Endodermal cell (in vitro differentiated cells): Measurements from ENCODE around the gene DNAAF5. TPM values are rescaled to one million over a fixed set of nuclear protein-coding genes. Genes with fewer than 3 reads are reported as not detected.
A peak's percentile ranks its signal among the peaks of the same experiment; 100 is the strongest.

Experiments used
- DNase-seq: peaks from one replicate; pipeline ENCODE4 v3.0.0-alpha.2; 2017
- H3K27ac ChIP-seq: 2 replicates; pipeline ENCODE4 v1.5.1; 2013; ENCODE audit warnings: mild to moderate bottlenecking, low read depth, low read length, moderate library complexity
- H3K27me3 ChIP-seq: 2 replicates; pipeline ENCODE4 v1.6.1; 2013; ENCODE audit warnings: mild to moderate bottlenecking, low read length, moderate library complexity; ENCODE audit not compliant: insufficient read depth, control insufficient read depth, poor library complexity, severe bottlenecking
- H3K36me3 ChIP-seq: 2 replicates; pipeline ENCODE4 v1.7.0; 2013; ENCODE audit warnings: mild to moderate bottlenecking, low read length, moderate library complexity; ENCODE audit not compliant: control insufficient read depth, insufficient read depth
- H3K4me1 ChIP-seq: one replicate; pipeline ENCODE4 v1.7.0; 2013; ENCODE audit warnings: low read length; ENCODE audit not compliant: control insufficient read depth, insufficient read depth
- H3K4me3 ChIP-seq: 2 replicates; pipeline ENCODE4 v1.5.1; 2013; ENCODE audit warnings: mild to moderate bottlenecking, low read length, moderate library complexity
- H3K9ac ChIP-seq: 2 replicates; pipeline ENCODE4 v1.6.1; 2013; ENCODE audit warnings: mild to moderate bottlenecking, low read length, moderate library complexity; ENCODE audit not compliant: poor library complexity, severe bottlenecking; ENCODE audit errors: extremely low read depth
- H3K9me3 ChIP-seq: 2 replicates; pipeline ENCODE4 v1.6.1; 2013; ENCODE audit warnings: mild to moderate bottlenecking, low read length, moderate library complexity; ENCODE audit not compliant: control insufficient read depth
- H3K27ac Mint-ChIP-seq: 2 replicates; pipeline ENCODE4 v1.8.0; 2020; ENCODE audit warnings: mixed read lengths
- H3K27me3 Mint-ChIP-seq: 2 replicates; pipeline ENCODE4 v1.8.0; 2021; ENCODE audit warnings: mild to moderate bottlenecking, mixed read lengths; ENCODE audit not compliant: insufficient read depth
- H3K36me3 Mint-ChIP-seq: 2 replicates; pipeline ENCODE4 v1.8.0; 2020; ENCODE audit warnings: low read depth, mixed read lengths
- H3K4me1 Mint-ChIP-seq: 2 replicates; pipeline ENCODE4 v1.8.0; 2020; ENCODE audit warnings: mixed read lengths
- H3K4me3 Mint-ChIP-seq: 2 replicates; pipeline ENCODE4 v1.8.0; 2020; ENCODE audit warnings: mild to moderate bottlenecking, moderate library complexity, mixed read lengths
- H3K9me3 Mint-ChIP-seq: 2 replicates; pipeline ENCODE4 v1.8.0; 2020; ENCODE audit warnings: mild to moderate bottlenecking, mixed read lengths
- WGBS, 2 experiments: methylation state at CpG; one replicate each; pipeline versions ENCODE4 v1.1.5 to v1.1.7; 2013; ENCODE audit warnings: missing lambda C conversion rate in 2 of 2, mixed read lengths in 1 of 2; ENCODE audit not compliant: insufficient coverage in 1 of 2, insufficient read length in 1 of 2; 5-methylcytosine and 5-hydroxymethylcytosine counted together
- total RNA-seq, 2 donors: library from RNA; stranded (reverse); fragmentation: NEBNext Ultra II Directional in 1 of 2; extraction: Animal tissue kit (Norgen Biotek cat#: 25700) in 1 of 2; gene quantifications; 2 replicates in 1 of 2; 3 replicates in 1 of 2; pipeline ENCODE4 v1.2.1, GENCODE V29; 2021
- TF ChIP-seq, protein P1 (sequence below): fragments of 200-600 bp; sonication (generic); conservative IDR thresholded peaks from 2 replicates; pipeline ENCODE4 v1.5.0; 2021; ENCODE audit warnings: antibody characterized with exemption, mild to moderate bottlenecking

DNAAF5 gene
- total RNA-seq, 2 donors from 2014 or later: 54.2 to 54.3 TPM

DNA sequence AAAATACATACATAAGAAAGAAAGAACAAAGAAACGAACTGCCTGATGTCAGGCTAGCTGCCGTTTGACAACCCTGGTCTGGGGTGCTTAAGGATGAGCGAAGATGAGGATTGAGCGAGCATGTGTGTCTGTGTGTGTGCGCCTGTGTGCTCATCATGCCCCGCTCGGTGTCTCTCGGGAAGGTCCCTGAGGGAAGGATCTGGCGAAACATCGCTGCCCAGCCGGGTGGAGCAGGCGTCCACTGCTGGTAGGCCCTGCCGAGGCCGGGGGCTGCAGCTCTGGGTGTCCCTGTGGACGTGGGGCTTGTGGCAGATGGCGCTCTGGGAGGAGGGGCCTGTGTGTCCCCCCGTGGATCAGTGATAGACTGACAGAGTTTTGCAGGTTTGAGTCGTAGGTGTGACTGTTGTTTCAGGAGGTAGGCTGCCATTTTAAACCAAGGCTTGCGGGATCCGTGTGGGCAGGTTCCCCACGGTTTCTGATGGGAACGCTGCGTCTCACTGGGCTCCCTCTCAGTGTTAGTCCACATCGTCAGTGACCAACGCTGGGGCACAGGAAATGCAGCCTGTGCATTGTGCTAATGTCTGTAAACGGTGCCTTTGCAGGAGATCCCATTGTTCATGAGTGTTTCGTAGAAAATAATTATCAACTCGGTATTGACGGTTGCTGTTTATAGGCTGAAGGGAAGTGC is 99.9 kb downstream of the DNAAF5 start:
- no peaks in the 10 kb centered on the region for H3K4me1 ChIP-seq
- H3K9ac ChIP-seq: no peak overlapping the region
- TF ChIP-seq, protein P1, sequence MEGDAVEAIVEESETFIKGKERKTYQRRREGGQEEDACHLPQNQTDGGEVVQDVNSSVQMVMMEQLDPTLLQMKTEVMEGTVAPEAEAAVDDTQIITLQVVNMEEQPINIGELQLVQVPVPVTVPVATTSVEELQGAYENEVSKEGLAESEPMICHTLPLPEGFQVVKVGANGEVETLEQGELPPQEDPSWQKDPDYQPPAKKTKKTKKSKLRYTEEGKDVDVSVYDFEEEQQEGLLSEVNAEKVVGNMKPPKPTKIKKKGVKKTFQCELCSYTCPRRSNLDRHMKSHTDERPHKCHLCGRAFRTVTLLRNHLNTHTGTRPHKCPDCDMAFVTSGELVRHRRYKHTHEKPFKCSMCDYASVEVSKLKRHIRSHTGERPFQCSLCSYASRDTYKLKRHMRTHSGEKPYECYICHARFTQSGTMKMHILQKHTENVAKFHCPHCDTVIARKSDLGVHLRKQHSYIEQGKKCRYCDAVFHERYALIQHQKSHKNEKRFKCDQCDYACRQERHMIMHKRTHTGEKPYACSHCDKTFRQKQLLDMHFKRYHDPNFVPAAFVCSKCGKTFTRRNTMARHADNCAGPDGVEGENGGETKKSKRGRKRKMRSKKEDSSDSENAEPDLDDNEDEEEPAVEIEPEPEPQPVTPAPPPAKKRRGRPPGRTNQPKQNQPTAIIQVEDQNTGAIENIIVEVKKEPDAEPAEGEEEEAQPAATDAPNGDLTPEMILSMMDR: no peak
- DNase-seq: peak; percentile 54
- H3K36me3 Mint-ChIP-seq: peaks cover 37% of the 10 kb centered on the region
- H3K4me1 Mint-ChIP-seq: peaks cover 26% of the 10 kb centered on the region
- WGBS, 2 experiments: 90 to 95% methylated on average over 23 to 29 of the region's 29 CpGs
- H3K4me3 ChIP-seq: no peak overlapping the region
- H3K27ac ChIP-seq: peak overlapping the region; percentile 73
- H3K27me3 Mint-ChIP-seq: no peaks in the 10 kb centered on the region
- no peaks in the 10 kb centered on the region for H3K9me3 ChIP-seq
- no peak overlapping the region for H3K4me3 Mint-ChIP-seq
- peaks cover 13% of the 10 kb centered on the region for H3K36me3 ChIP-seq
- H3K27me3 ChIP-seq: no peaks in the 10 kb centered on the region
- H3K9me3 Mint-ChIP-seq: no peaks in the 10 kb centered on the region
- H3K27ac Mint-ChIP-seq: peak overlapping the region; percentile 89

DNA sequence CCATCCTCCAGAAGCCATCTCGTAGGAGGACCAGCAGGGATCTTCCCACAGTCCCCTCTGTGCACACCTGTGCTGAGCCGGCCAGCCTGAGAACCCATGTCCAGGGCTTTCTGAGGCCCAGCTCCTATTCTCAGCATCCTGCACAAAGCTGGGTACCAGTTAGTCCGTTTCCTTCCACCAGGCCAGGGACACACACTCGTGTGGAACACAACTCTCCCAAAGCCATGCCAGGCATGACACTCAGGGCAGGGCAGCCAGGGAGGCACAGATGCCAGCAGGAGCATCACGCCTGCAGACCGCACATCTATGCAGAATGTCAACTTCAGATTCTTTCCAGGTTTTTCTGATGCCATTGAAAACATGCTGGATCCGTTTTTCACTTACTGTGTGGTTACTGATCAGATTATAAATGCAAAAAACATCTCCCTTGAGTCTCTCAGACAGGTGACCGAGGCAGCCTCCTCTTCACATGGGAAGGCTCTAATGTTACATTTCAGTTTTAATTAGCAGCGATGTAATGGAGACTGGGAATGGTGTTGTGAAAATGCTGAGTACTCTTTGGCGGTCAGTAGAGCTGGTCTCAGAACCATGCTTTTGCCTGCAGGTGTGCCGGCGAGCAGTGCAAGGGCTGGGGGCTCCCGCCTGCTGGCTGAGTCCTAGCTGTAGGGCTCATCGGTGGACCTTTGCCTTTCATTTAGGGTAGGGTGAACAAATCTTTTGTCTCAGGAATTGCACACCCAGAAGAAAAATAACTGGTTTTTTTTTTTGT is 102.5 kb downstream of the DNAAF5 start:
- no peak overlapping the region for H3K27ac Mint-ChIP-seq
- H3K9me3 Mint-ChIP-seq: no peaks in the 10 kb centered on the region
- no peaks in the 10 kb centered on the region for H3K9me3 ChIP-seq
- H3K36me3 ChIP-seq: peaks cover 19% of the 10 kb centered on the region
- H3K4me3 Mint-ChIP-seq: no peak overlapping the region
- no peak overlapping the region for H3K9ac ChIP-seq
- no peak for DNase-seq
- peaks cover 18% of the 10 kb centered on the region for H3K4me1 Mint-ChIP-seq
- H3K4me3 ChIP-seq: no peak overlapping the region
- 93 to 94% methylated on average over 13 to 14 of the region's 14 CpGs for WGBS, 2 experiments
- H3K27ac ChIP-seq: no peak overlapping the region
- no peaks in the 10 kb centered on the region for H3K4me1 ChIP-seq
- H3K27me3 ChIP-seq: no peaks in the 10 kb centered on the region
- TF ChIP-seq, protein P1: no peak
- peaks cover 44% of the 10 kb centered on the region for H3K36me3 Mint-ChIP-seq
- no peaks in the 10 kb centered on the region for H3K27me3 Mint-ChIP-seq

DNA sequence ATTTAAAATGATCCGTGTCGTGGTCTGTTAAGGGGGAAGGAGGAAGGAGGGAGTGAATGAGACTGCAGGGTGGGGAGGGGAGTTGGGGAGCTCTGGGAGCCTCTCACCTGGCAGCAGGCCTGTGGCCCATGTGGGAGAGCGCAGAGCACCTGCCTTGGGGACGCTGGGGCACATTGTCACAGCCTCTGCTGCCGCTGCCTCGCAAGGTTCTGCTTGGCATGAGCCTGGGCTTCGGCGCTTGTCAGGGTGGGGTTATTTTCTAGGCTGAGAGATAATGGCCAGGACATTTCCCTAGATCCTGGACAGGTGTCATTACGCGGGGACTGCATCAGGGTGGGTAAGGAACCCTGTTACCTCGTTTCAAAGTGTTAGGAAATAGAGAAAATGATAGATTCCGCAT is 103.6 kb downstream of the DNAAF5 start:
- Mint-ChIP-seq H3K36me3 (peaks cover 42% of the 10 kb centered on the region), H3K27ac (peak overlapping the region; percentile 61), H3K27me3 (no peaks in the 10 kb centered on the region), H3K9me3 (no peaks in the 10 kb centered on the region), H3K4me3 (no peak overlapping the region), H3K4me1 (peaks cover 18% of the 10 kb centered on the region)
- no peaks in the 10 kb centered on the region for H3K4me1 ChIP-seq
- 83 to 100% methylated on average over 5 to 11 of the region's 12 CpGs for WGBS, 2 experiments
- TF ChIP-seq, protein P1: no peak
- H3K27ac ChIP-seq: no peak overlapping the region
- no peak overlapping the region for H3K9ac ChIP-seq
- DNase-seq: no peak
- peaks cover 19% of the 10 kb centered on the region for H3K36me3 ChIP-seq
- H3K4me3 ChIP-seq: no peak overlapping the region
- H3K27me3 ChIP-seq: no peaks in the 10 kb centered on the region
- no peaks in the 10 kb centered on the region for H3K9me3 ChIP-seq
